Keratinocyte (primary cell): ENCODE results near the gene ZNF316. TPM values are rescaled to one million over a fixed set of nuclear protein-coding genes. Genes with fewer than 3 reads are reported as not detected.

Experiments used
- DNase-seq: peaks from one replicate; pipeline ENCODE4 v3.0.0-alpha.2; 2011; ENCODE audit warnings: low read depth, missing footprints, low spot score
- FAIRE-seq: peaks from 2 replicates; lab custom pipeline; 2011; peaks lifted over from hg19 to GRCh38; lab: Jason Lieb, UNC
- H2AFZ ChIP-seq: 2 replicates; pipeline ENCODE4 v1.6.0; 2012; ENCODE audit warnings: low read length, control low read depth, inconsistent platforms; ENCODE audit not compliant: control insufficient read depth
- H3K27ac ChIP-seq: 2 replicates; pipeline ENCODE4 v1.5.1; 2011; ENCODE audit warnings: low read length; ENCODE audit not compliant: control insufficient read depth, insufficient read depth
- H3K27me3 ChIP-seq: 3 replicates; pipeline ENCODE4 v1.6.0; 2011; ENCODE audit warnings: low read length; ENCODE audit not compliant: control insufficient read depth, insufficient read depth; ENCODE audit errors: extremely low read depth
- H3K36me3 ChIP-seq, 2 experiments: 2 replicates in 1 of 2; 3 replicates in 1 of 2; pipeline ENCODE4 v1.5.1; 2011; ENCODE audit warnings: low read length in 2 of 2, mild to moderate bottlenecking in 1 of 2; ENCODE audit not compliant: control insufficient read depth in 2 of 2, insufficient read depth in 2 of 2; ENCODE audit errors: extremely low read depth in 1 of 2
- H3K4me1 ChIP-seq: 3 replicates; pipeline ENCODE4 v1.5.1; 2011; ENCODE audit warnings: low read length; ENCODE audit not compliant: control insufficient read depth, insufficient read depth; ENCODE audit errors: extremely low read depth
- H3K4me2 ChIP-seq: 3 replicates; pipeline ENCODE4 v1.6.0; 2011; ENCODE audit warnings: low read depth, low read length; ENCODE audit not compliant: control insufficient read depth, insufficient read depth; ENCODE audit errors: extremely low read depth
- H3K4me3 ChIP-seq, 3 experiments: fragments of 200-600 bp in 1 of 3; sonication (generic) in 1 of 3; 2 replicates in 2 of 3; 3 replicates in 1 of 3; pipeline ENCODE4 v1.5.1; 2011 to 2016; ENCODE audit warnings: low read length in 3 of 3, mild to moderate bottlenecking in 3 of 3, control low read depth in 2 of 3, inconsistent platforms in 1 of 3, low read depth in 1 of 3, mixed read lengths in 1 of 3, mixed run types in 1 of 3, moderate library complexity in 1 of 3; ENCODE audit not compliant: control insufficient read depth in 2 of 3, insufficient read depth in 2 of 3; ENCODE audit errors: extremely low read depth in 1 of 3
- H3K79me2 ChIP-seq: 2 replicates; pipeline ENCODE4 v1.6.0; 2012; ENCODE audit warnings: low read length; ENCODE audit not compliant: control insufficient read depth, insufficient read depth
- H3K9ac ChIP-seq: 3 replicates; pipeline ENCODE4 v1.6.0; 2011; ENCODE audit warnings: low read length; ENCODE audit not compliant: control insufficient read depth, insufficient read depth; ENCODE audit errors: extremely low read depth
- H3K9me1 ChIP-seq: 3 replicates; pipeline ENCODE4 v1.6.0; 2011; ENCODE audit warnings: low read length; ENCODE audit not compliant: control insufficient read depth, insufficient read depth; ENCODE audit errors: extremely low read depth
- H3K9me3 ChIP-seq: 2 replicates; pipeline ENCODE4 v1.5.1; 2012; ENCODE audit warnings: low read depth, low read length; ENCODE audit not compliant: control insufficient read depth
- H4K20me1 ChIP-seq: 3 replicates; pipeline ENCODE4 v1.6.0; 2011; ENCODE audit warnings: low read length; ENCODE audit not compliant: control insufficient read depth, insufficient read depth; ENCODE audit errors: extremely low read depth
- EZH2 ChIP-seq: IDR thresholded peaks from one replicate; pipeline ENCODE4 v1.6.1; 2012; ENCODE audit warnings: inconsistent platforms, mild to moderate bottlenecking, low read length, moderate library complexity
- dilution Hi-C: fragments of 300-500 bp; cut with MboI; formaldehyde crosslinking; loops from one replicate; pipeline ENCODE4 v1.7.0; 2020; ENCODE audit warnings: low sequenced_read_pairs; ENCODE audit not compliant: extremely low pct_ligation_motif_present
- polyA plus RNA-seq, 5 experiments: library from polyadenylated mRNA; depleted of rRNA in 3 of 5; stranded (reverse) in 3 of 5; stranded (forward) in 1 of 5; unstranded in 1 of 5; fragments of >200 nt; gene quantifications; 1 replicate in 1 of 5; 2 replicates in 3 of 5; 3 replicates in 1 of 5; pipeline versions ENCODE4 v1.2.1 to v1.2.3, GENCODE V29; 2011 to 2012; ENCODE audit warnings: missing spikeins in 2 of 5, low read depth in 1 of 5, low replicate concordance in 1 of 5
- TF ChIP-seq, protein P1 (sequence below), 3 experiments: IDR thresholded peaks in 1 of 3; conservative IDR thresholded peaks in 1 of 3; optimal IDR thresholded peaks in 1 of 3; 2 replicates in 2 of 3; 3 replicates in 1 of 3; pipeline versions ENCODE3 to v1.5.1; 2011; ENCODE audit warnings: low read length in 3 of 3, mild to moderate bottlenecking in 3 of 3, moderate library complexity in 2 of 3, control low read depth in 1 of 3, inconsistent platforms in 1 of 3; ENCODE audit not compliant: insufficient read depth in 2 of 3; ENCODE audit errors: extremely low read depth in 1 of 3

Gene ZNF316
- polyA plus RNA-seq, 1 donor (not counting 4 experiments of a cell fraction or from before 2014, with no cell fraction given), result 5.1 TPM

DNA sequence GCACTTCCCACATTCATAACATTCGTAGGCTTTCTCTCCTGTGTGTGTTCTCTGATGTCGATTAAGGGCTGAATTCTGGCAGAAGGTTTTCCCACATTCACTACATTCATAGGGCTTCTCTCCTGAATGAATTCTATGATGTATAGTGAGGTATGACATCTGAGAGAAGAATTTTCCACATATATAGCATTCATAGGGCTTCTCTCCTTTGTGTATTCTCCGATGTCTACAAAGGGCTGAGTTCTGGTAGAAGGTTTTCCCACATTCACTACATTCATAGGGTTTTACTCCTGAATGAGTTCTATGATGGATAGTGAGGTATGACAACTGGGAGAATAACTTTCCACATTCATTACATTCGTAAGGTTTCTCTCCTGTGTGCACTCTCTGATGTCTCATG lies 54.0 kb downstream of the ZNF316 start:
- Histone ChIP-seq H3K4me3 (no peak overlapping the region), H3K9me3 (peaks cover 61% of the 10 kb centered on the region)

DNA sequence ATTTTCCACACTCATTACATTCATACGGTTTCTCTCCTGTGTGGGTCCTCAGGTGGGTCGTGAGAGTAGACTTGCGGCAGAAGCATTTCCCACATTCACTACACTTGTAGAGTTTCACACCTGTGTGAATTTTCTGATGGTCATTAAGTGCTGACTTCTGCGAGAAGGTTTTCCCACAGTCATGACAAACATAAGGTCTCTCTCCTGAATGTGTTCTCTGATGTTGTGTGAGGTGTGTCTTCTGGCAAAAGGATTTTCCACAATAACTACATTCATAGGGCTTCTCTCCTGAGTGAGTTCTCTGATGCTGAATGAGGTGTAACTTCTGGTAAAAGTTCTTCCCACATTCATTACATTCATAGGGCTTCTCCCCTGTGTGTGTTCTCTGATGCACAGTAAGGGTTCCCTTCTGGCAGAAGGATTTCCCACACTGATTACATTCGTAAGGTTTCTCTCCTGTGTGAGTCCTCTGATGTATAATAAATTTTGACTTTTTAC lies 54.5 kb downstream of the ZNF316 start:
- no peaks in the 10 kb centered on the region for H3K27me3 ChIP-seq
- H4K20me1 ChIP-seq, result no peaks in the 10 kb centered on the region
- FAIRE-seq, result peak; percentile 5
- no peak overlapping the region for H2AFZ ChIP-seq
- TF ChIP-seq EZH2, result no peak
- TF ChIP-seq, protein P1, sequence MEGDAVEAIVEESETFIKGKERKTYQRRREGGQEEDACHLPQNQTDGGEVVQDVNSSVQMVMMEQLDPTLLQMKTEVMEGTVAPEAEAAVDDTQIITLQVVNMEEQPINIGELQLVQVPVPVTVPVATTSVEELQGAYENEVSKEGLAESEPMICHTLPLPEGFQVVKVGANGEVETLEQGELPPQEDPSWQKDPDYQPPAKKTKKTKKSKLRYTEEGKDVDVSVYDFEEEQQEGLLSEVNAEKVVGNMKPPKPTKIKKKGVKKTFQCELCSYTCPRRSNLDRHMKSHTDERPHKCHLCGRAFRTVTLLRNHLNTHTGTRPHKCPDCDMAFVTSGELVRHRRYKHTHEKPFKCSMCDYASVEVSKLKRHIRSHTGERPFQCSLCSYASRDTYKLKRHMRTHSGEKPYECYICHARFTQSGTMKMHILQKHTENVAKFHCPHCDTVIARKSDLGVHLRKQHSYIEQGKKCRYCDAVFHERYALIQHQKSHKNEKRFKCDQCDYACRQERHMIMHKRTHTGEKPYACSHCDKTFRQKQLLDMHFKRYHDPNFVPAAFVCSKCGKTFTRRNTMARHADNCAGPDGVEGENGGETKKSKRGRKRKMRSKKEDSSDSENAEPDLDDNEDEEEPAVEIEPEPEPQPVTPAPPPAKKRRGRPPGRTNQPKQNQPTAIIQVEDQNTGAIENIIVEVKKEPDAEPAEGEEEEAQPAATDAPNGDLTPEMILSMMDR (optimal IDR thresholded peaks at IDR 0.05 in 1 of 3, IDR thresholded peaks at IDR 0.05 in 1 of 3, conservative IDR thresholded peaks at IDR 0.05 in 1 of 3; ENCODE audit: extremely low read depth in 1 of 3, insufficient read depth in 2 of 3, low read length in 3 of 3), result no peak
- H3K27ac ChIP-seq, result no peak overlapping the region
- H3K4me2 ChIP-seq, result no peak overlapping the region
- no peaks in the 10 kb centered on the region for H3K9me1 ChIP-seq
- no peak for DNase-seq
- H3K79me2 ChIP-seq, result no peaks in the 10 kb centered on the region
- peaks cover 62% of the 10 kb centered on the region for H3K9me3 ChIP-seq
- no peak overlapping the region for H3K9ac ChIP-seq
- peaks cover 40 to 61% of the 10 kb centered on the region in 2 experiments for H3K36me3 ChIP-seq
- H3K4me1 ChIP-seq, result no peaks in the 10 kb centered on the region
- dilution Hi-C loops, result no loop called here
- H3K4me3 ChIP-seq, result no peak overlapping the region

More for the DNA sequence above, 54.0 kb downstream of the ZNF316 start:
- Histone ChIP-seq H3K9me1 (no peaks in the 10 kb centered on the region), H3K27me3 (no peaks in the 10 kb centered on the region), H3K36me3 (peaks cover 35 to 55% of the 10 kb centered on the region in 2 experiments), H3K9ac (no peak overlapping the region), H3K4me1 (no peaks in the 10 kb centered on the region), H3K79me2 (no peaks in the 10 kb centered on the region), H3K4me2 (no peak overlapping the region), H3K27ac (no peak overlapping the region), H4K20me1 (no peaks in the 10 kb centered on the region), H2AFZ (no peak overlapping the region)
- DNase-seq, result no peak
- FAIRE-seq, result no peak
- TF ChIP-seq, protein P1 (optimal IDR thresholded peaks at IDR 0.05 in 1 of 3, IDR thresholded peaks at IDR 0.05 in 1 of 3, conservative IDR thresholded peaks at IDR 0.05 in 1 of 3; ENCODE audit: extremely low read depth in 1 of 3, insufficient read depth in 2 of 3, low read length in 3 of 3), result no peak
- TF ChIP-seq EZH2, result no peak
- dilution Hi-C loops, result no loop called here
